GM21786 (cell line): ENCODE measurements around the gene EMP2.

Experiments used
- ATAC-seq: cut with Tn5 transposase; IDR thresholded peaks from one replicate; pipeline ENCODE4 v1.9.1; 2021; ENCODE audit not compliant: unreplicated experiment

The EMP2 gene

DNA sequence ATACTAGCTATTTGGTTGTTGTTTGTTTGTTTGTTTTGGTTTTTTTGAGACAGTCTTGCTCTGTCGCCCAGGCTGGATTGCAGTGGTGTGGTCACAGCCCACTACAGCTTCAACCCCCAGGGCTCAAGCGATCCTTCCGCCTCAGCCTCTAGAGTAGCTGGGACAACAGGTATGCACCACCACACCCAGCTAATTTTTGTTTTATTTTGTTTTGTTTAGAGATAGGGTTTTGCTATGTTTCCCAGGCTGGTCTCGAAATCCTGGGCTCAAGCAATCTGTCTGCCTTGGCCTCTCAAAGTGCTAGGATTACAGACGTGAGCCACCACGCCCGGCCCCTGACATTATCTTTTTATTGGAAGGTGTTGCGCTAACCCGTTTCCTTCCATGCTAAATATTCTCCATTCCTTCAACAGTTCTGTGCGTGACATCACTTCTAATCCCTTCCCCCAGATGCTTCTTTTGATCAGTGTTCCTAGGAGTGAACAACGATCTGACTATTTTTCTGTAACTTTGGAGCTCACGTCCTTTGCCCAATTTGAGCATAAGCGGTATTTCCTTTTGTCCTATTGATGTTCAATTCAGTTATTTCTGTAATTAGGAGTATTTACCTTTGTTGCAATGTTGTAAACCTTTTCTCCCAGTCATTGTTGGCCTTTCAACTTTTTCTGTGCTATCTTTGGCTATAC lies 30.2 kb upstream of the EMP2 start:
- ATAC-seq: no peak

DNA sequence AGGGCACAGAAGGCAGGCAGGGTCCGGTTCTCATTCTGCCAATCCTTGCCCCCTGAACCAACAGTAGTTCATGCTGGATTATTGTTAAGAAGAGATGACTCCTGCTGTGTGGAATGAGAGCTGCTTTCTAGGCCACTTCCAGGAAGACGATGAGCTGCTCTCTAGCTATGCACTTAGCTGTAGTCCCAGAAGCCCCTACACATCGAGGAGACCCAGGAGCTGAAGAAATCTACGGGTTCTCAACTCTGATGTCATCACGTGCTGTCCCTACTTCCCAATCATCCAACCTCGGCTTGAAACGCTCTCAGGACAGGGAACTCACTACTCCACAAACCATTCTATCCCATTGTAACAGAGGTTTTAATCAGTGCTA lies 29.0 kb upstream of the EMP2 start:
- no peak for ATAC-seq

DNA sequence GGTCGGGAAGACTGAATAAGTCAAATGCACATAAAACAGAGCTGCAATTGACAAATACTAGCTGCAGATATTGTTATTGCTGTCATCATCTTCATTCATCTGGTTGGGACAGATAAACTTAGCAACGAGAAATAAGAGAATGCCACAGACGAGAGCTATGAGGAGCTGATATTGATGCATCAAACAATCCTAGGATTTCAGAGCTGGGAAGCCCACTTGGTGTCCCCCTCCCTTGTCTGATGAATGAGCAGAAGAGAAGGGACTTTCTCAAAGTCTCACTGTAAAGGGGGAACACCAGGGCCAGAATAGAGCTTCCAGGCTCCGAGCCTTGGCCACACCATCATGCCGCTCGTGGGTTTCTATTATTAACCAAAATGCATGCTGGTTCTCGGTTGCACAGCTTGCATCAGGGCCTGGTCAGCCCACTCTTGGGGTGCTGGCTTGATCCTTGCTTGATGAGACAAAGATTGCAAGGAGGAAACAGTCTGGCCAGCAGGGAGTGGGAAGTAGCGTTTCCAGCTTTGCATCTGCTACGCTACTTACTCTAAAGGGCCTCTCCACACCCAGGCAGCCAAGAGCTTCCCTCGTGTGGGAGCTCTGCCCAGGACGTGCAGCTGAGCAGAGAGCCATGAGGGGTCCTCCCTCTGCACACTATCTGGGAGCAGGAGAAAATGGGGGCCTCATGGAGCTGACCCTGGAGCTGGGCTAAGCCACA lies 28.4 kb upstream of the EMP2 start:
- no peak for ATAC-seq

DNA sequence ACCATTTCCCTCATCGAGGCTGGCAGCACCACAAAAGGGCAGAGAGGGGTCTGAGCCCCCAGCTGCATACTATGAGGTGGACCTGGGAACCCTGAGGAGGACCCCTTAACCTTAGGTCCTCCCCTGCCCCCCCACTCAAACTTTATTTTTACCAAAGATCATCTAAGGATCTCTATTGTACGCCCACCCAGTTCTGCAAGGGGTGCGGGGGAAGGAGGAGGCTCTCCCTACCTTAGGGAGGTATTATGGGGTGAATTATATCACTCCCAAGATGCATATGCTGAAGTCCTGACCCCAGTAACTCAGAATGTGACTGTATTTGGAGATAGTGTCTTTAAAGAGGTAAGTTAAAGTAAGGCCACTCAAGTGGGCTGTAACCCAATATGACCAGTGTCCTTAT lies 26.8 kb upstream of the EMP2 start:
- ATAC-seq: no peak

DNA sequence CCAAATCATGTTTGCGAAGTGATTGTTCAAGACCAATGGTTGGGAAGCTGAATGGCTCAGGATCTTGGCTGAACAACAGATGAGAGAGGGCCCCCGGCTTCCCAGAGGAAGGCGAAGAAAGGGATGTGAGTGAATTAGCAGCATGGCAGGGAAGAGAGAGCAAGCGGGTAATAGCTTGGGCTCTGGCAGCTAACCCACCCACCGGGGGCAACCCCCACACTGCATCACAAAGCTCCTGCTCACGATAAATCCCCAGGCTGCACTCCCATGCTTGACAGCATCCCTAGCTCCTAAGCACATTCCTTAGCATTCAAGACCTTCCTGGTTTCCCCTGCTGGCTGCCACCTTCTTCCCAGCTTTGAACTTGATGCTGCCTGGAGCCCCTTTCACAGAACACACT lies 26.2 kb upstream of the EMP2 start:
- no peak for ATAC-seq

DNA sequence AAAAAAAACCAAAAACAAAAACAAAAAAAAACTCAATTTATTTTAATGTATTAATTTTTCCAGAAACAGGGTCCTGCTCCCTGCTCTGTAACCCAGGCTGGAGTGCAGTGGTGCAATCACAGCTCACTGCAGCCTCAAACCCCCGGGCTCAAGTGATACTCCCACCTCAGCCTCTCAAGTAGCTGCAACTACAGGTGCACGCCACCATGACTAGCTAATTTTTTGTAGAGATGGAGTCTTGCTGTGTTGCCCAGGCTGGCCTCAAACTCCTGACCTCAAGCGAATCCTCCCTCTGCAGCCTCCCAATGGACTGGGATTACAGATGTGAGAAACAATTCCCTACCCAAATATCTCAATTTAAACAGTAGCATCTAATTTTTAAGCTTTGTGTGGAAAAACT lies 25.2 kb upstream of the EMP2 start:
- no peak for ATAC-seq

DNA sequence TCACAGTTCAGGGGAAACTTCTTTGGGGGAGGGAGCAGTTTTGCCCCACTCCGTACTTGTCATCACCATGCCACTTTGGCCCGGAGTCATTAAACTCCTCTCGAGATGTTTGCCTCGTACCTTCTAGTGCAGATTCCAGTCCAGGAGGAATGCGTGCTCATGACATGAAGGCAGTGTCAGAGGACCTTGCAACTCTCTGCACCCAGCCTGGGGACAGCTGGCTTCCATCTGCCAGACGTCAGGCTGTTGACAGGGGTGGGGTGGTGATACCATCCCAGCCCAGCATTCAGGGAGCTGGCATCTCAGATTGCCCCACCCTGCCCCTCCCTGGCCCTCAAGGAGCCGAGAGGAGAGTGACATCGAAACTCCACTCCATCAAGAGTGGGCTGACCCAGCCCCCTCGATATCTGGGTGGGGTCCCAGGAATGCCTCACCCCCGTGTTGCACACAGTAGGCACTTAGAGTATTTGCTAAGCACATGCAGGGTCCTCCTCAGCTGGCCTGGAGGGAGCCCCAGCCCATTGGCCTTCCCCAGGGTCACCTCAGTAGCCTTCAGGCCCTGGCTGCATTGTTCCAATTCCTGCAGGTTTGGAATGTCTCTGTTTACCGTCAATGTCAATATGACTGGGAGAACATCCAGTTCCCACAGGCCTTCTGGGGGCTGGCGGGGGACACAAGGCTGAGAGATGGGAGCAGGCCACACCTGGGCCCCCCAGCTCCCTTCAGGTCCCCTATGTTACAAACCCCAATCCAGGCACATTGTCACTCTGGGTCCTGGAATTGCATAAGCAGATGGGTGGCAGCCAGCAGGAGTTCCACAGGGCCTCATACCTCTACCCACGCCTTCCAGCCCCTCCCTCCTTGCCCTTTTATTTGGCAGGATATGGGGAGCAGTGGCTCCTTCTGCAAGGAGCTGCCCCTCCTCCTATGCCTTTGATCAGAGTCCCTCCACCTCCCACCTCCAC lies 21.3 kb upstream of the EMP2 start:
- no peak for ATAC-seq

DNA sequence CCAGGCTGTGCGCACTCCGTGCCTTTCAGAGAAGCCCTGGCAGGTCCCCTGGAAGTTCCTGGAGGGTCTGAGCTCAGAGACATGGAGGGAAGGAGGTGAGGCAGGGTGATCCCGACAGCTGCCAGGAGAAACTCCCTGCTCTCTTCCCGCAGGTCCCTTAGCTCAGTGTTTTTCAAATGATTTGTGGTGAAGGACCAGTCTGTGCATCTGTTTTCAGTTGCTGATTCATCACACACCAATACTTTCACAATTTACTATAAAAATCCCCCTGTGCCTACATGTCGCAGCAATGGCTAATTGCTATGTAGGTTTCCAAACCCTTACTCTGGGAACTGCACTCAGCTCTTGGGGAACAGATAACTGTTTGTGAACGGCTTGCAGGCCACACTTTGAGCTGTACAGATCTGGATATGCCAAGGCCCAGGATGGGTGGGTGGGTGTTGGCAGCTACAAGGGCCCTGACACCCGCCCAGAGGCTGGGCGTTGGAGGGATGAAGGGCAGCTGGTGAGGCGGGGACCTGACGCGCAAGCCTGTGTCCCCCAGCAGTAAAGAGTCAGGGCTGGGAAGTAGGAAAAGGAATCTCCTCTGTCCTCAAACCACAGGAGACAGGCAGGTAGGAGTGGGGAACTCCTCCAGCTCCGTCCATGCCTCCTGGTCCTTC lies 20.5 kb upstream of the EMP2 start:
- no peak for ATAC-seq

DNA sequence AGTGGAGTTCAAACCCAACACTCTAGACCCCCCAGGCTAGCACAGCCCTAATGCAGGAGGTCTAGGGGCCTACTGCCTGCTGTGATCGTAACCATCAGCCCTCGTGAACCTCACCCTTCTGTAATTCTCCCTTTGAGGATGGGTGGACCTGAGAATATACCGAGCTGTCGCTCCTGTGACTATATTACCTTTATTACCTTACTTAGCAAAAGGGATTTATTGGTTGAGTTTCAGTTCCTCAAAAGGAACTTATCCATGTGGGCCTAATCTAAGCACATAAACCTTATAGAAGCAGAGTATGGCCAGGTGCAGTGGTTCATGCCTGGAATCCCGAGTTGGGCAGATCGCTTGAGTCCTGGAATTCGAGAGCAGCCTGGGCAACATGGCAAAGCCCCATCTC lies 19.2 kb upstream of the EMP2 start:
- no peak for ATAC-seq

DNA sequence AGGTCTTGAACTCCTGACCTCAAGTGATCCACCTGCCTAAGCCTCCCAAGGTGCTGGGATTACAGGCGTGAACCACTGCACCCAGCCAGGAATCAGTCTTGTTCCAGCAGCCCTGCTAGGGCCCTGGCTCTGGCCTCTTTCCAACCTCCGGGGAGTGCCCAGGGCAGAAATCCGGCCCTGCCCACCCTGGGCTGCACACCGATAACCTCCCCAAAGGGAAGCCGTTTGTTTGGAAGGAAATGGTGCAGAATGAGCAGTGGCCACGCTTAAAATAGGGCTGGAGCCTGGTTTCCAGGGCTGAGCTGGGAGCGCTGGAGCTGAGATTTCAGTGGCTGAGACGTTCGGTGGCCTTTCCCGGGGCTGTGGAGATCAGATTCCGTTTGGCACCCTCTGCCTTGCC lies 17.8 kb upstream of the EMP2 start:
- no peak for ATAC-seq

DNA sequence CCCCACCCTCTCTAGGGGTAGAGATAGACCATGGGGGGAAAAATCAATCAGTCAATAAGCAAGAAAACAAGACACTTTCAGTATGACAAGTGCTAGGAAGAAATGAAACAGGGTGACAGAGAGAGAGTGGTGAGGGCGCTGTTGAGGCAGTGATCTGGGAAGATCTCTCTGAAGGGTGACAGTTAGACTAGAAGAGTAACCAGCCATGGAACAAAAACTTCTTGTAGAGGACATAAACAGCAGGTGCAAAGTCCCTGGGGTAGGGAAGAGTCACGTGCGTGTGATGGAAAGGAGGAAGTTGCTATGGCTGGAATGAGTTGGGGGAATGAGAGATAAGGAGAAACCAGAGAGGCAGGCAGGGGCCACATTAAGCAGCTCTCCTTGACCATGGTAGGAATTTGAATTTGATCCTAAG lies 16.8 kb upstream of the EMP2 start:
- no peak for ATAC-seq

DNA sequence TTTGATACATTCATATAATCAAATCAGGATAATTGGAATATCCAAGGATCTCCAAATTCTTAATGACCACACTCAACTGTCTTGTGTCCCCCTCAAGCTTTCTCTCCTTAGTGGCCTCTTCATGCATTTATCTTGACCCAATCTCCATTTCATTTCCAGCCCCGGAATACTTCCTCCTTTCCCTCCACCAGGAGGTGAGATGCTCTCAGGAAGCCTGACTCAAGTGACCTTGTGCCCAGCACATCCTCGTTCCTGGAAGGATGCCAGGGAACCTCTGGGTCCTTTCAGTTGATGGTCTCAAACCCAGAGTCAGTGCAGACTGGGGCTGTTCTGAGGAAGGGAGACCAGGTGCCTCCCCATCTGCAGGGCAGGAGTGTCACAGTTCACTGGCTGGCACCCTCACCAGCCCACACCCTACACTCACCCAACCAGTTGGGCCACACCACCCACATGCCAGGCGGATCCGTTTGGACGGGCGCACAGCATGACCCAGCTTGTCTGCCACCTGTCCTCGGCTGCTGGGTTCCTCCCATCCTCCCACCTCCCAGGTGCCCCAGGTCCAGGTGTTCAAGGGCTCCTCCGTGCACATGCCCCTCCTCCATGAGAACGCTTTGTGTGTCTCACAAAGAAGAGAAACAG lies 14.0 kb upstream of the EMP2 start:
- ATAC-seq: no peak

DNA sequence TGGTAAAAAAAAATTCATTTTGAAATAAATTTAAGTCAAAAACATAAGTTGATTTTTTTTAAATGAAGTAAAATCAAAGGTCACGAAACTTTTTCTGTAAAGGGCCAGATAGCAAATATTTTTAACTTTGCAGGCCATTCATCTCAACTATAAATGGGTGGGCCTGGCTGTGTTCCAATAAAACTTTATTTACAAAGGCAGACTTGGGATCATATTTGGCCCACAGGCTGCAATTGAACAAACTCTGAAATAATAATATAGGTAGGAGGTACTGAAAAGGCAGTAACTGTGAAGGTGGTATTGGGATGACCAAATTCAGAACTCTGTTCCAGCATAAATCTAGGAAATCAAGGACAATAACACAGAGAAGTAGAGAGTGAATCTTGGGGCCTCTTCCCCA lies 12.2 kb upstream of the EMP2 start:
- no peak for ATAC-seq

DNA sequence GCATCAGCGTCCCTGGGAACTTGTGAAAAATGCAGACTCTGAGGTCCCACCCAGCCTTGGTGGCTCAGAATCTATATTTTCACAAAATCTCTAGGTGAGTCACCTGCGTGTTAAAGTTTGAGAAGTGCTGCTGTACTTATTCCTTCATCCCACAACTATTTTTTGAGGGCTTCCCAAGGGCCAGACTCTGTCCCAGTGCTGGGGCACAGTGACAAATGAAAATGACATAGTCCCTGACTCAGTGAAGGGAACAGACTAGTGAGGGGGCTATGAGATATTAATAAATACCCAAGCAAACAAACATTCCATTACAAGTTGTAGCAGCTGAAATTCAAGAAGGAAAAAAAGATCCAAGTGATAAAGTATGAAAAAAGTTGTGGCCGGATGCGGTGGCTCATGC lies 9.9 kb upstream of the EMP2 start:
- no peak for ATAC-seq

DNA sequence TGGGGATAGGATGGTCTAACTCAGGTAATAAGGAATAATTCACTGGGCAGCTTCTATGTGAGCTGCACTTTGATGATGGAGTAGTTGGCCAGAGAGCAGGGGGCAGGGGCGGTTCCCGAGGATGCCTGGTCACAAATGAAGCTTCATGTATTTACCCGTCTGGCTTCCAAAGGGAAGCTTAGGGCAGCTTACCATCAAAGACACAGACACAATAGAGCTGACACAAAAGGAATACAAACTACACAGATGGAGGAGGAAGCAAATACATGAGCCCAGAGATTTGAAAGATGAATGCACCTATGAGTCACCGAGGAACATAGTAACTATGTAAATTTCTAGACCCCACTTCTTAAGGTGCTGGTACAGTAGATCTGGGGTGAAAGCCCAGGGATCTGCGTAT lies 8.7 kb upstream of the EMP2 start:
- no peak for ATAC-seq

DNA sequence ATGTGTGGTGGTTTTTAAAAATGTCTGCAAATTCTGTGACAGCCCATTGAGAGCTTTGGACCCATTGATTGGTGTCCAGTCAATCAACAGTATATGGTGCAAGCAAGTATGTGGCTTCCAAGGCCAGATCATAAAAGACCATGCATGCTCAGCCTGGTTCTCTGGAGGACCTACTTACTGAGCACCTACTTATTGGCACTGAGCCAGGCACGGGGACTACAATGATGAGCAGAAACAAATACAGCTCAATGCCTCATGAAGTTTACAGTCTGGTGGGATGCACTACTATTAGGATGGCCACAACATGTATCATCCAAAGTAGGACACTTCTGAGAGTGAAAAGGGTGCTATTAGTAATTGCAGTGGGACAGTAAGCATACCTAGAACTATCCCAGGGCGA lies 7.2 kb upstream of the EMP2 start:
- ATAC-seq: no peak

DNA sequence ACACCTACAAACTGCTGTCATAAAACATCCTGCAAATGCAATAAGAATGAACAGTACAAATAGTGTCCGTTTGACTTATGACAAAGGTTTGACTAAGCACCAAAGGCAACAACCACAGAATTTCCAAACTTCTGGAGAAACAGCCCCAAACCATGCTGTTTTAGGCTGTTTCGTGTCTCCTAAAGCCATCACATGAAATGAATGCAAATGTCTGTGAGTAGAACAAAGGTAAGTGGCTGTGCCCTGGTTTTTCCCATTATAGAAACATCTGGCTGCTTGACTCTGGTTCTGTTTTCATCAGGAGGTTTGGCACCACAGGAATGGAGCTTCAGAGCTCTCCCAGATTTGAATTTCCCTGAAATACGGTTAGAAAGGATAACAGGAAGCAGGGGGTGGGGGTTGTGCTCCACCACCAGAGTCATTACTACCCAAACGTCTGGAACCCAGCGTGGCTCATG lies 4.6 kb upstream of the EMP2 start:
- no peak for ATAC-seq

DNA sequence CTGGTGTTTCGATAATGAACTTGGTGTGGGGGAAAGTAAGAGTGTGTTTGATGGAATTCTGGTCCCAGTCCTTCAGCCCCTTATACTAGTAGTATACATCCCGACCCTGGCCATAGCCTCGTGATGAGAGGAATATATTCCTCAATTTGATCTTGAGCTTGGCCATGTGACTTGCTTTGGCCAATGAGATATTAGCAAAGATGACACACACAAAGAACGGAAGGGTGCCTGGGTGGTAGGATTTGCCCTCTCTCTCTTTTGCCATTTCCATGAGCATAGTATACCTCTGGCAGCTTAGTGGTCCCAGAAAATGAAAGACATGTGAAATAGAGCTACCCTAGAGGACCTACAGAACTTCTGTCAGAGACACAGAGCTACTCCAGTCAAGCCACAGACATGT lies 2.9 kb upstream of the EMP2 start:
- no peak for ATAC-seq

DNA sequence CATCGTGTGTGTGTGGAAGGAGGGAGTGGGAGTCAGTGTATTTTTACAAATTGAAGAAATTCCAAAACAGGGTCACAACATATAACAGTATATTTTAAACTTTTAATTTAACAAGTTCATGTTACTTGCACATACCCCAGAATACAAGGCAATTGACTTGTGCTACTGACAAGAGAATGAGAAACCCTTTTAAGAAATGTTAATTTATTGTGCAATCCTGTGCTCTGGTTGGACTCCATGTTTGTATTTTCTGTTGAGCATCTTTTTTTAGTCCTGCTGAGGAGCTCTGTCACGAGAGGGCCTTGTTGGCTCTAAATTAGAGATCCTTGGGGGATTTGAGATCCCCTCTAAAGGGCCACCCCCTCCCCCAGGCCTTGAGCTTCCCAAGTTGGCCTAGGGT lies 1.1 kb upstream of the EMP2 start:
- no peak for ATAC-seq

DNA sequence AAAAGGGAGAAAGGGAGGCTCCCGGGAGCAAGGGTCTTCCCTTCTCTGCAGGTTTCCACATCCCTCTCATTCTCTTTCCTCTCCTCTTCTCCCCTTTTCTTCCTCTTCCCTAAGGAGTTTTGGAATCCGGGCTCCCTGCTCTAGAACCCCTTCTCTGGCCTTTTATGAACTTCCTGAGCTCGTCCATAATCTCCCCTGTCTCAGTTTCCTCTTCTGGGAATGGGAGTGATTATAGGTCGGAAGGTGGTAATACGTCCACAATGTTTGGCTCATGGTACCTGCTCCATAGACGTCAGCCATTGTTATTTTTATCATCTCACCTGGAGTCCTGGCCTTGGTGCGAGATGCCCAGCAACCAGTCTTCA lies 467 bp upstream of the EMP2 start:
- ATAC-seq: no peak

DNA sequence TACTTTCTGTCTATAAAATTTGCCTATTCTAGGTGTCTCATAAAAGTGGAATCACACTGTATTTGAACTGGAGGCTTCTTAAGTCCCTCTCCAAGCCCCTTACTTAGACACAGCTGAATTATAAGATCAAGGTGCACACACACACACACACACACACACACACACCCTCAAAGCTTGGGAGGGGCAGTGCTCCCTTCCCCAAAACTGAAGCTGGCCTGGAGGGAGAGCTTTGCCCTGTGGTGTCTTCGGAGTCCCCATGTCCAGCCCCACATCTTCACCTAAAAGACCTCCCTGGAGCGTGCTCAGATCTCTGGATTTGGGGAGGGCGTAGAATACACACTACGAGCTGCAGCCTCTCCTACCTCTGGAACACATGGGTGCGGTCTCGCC lies 828 bp downstream of the EMP2 start:
- ATAC-seq: no peak
